ENCODE data around the gene ALK.
A peak's percentile ranks its signal among the peaks of the same experiment; 100 is the strongest.

The ALK gene

GRCh38 chr2:29729401-29729800, 192.0 kb downstream of the ALK start:
- H3K4me3 ChIP-seq (ENCODE audit: low read depth, low read length): no peak overlapping the region
- peak; percentile 3 for DNase-seq (ENCODE audit: low read depth)
- no peak for TF ChIP-seq CTCF (IDR thresholded peaks at IDR 0.05; ENCODE audit: low read depth, low read length)
- no peak for TF ChIP-seq POLR2A (IDR thresholded peaks at IDR 0.05; ENCODE audit: extremely low read depth, insufficient read length)
- no peak for TF ChIP-seq MAX (IDR thresholded peaks at IDR 0.05; ENCODE audit: low read depth, low read length)
- TF ChIP-seq MYC (IDR thresholded peaks at IDR 0.05; ENCODE audit: low read depth, low read length): no peak

- DNase-seq (ENCODE audit: low read depth): no peak
- no peak for TF ChIP-seq POLR2A (IDR thresholded peaks at IDR 0.05; ENCODE audit: extremely low read depth, insufficient read length)
- TF ChIP-seq MAX (IDR thresholded peaks at IDR 0.05; ENCODE audit: low read depth, low read length): no peak
- TF ChIP-seq CTCF (IDR thresholded peaks at IDR 0.05; ENCODE audit: low read depth, low read length): no peak
- no peak for TF ChIP-seq MYC (IDR thresholded peaks at IDR 0.05; ENCODE audit: low read depth, low read length)
Measured at GRCh38 chr2:29726976-29727375, 194.4 kb downstream of the ALK start.

GRCh38 chr2:29725610-29726009, 195.8 kb downstream of the ALK start:
- no peak for DNase-seq (ENCODE audit: low read depth)
- no peak overlapping the region for H3K4me3 ChIP-seq (ENCODE audit: low read depth, low read length)
- no peak for TF ChIP-seq MAX (IDR thresholded peaks at IDR 0.05; ENCODE audit: low read depth, low read length)
- no peak for TF ChIP-seq MYC (IDR thresholded peaks at IDR 0.05; ENCODE audit: low read depth, low read length)
- no peak for TF ChIP-seq CTCF (IDR thresholded peaks at IDR 0.05; ENCODE audit: low read depth, low read length)
- no peak for TF ChIP-seq POLR2A (IDR thresholded peaks at IDR 0.05; ENCODE audit: extremely low read depth, insufficient read length)

More at GRCh38 chr2:29726976-29727375, 194.4 kb downstream of the ALK start:
- H3K4me3 ChIP-seq (ENCODE audit: low read depth, low read length): no peak overlapping the region

GRCh38 chr2:29724282-29724681, 197.1 kb downstream of the ALK start:
- no peak for DNase-seq (ENCODE audit: low read depth)
- TF ChIP-seq MAX (IDR thresholded peaks at IDR 0.05; ENCODE audit: low read depth, low read length) (no peak), MYC (IDR thresholded peaks at IDR 0.05; ENCODE audit: low read depth, low read length) (no peak), CTCF (IDR thresholded peaks at IDR 0.05; ENCODE audit: low read depth, low read length) (no peak), POLR2A (IDR thresholded peaks at IDR 0.05; ENCODE audit: extremely low read depth, insufficient read length) (no peak)
- H3K4me3 ChIP-seq (ENCODE audit: low read depth, low read length): no peak overlapping the region

GRCh38 chr2:29723255-29724001, 198.0 kb downstream of the ALK start:
- TF ChIP-seq POLR2A (IDR thresholded peaks at IDR 0.05; ENCODE audit: extremely low read depth, insufficient read length) (no peak), MYC (IDR thresholded peaks at IDR 0.05; ENCODE audit: low read depth, low read length) (no peak), CTCF (IDR thresholded peaks at IDR 0.05; ENCODE audit: low read depth, low read length) (no peak), MAX (IDR thresholded peaks at IDR 0.05; ENCODE audit: low read depth, low read length) (no peak)
- no peak for DNase-seq (ENCODE audit: low read depth)
- H3K4me3 ChIP-seq (ENCODE audit: low read depth, low read length): no peak overlapping the region

Measured in NB4 (cell line).